SW480 (cell line): ENCODE data around the gene ELK4.

Experiments used
- DNase-seq: peaks from one replicate; pipeline ENCODE4 v3.0.0-alpha.2; 2016; ENCODE audit warnings: low spot score

ELK4 gene

DNA sequence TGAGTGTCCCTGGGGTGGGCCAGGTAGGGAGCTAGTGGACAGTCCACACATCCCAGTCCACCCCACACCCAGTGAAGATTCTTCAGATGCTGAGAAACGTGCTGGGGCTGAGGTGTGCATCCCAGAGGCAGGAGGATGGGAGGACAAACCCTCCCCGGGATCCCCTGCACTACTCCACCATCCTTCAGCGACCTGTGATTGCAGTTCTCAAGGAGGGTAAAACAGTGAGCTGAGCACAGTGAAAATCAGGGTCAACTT, 51.0 kb downstream of the ELK4 start:
- no peak for DNase-seq

DNA sequence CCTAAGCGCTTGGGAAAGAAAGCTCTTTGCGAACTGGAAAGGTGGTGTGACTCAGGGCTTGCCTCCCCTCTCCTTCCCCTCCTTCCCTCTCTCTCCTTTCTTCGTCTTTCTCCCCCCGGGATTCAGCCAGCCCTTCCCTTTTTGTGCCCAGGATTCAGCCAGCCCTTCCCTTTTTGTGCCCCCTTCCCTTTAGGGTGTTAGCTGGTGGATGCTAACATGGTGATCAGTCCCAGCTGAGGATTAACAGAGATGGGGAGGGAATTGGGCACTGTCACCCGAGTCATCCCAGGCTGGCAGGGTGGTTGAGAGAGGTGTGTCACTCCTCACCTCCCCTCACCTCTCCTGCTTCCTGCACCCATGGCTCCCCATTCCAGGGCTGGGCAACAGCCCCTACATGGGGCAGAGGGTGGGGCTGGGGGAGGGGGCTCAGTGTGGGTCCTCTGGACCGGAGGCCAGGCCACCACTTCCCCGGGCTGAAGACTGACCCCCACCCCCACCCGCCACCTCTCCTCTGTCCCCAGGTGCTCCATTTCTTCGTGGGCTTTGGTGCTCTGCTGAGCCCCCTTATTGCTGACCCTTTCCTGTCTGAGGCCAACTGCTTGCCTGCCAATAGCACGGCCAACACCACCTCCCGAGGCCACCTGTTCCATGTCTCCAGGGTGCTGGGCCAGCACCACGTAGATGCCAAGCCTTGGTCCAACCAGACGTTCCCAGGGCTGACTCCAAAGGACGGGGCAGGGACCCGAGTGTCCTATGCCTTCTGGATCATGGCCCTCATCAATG, 51.5 kb downstream of the ELK4 start:
- DNase-seq, result no peak

DNA sequence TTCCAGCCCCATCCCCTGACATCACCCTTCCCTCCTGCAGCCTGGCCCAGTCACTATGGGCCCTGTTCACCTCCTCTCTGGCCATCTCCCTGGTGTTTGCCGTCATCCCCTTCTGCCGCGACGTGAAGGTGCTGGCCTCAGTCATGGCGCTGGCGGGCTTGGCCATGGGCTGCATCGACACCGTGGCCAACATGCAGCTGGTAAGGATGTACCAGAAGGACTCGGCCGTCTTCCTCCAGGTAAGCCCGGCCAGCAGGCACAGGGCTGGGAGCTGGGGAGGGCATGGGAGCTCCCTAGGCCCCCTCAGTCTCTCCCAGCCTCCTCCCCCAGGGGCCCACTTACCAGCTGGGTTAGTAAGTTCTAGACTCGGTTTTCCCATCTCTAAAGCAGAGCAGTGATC, 52.1 kb downstream of the ELK4 start:
- DNase-seq, result no peak

DNA sequence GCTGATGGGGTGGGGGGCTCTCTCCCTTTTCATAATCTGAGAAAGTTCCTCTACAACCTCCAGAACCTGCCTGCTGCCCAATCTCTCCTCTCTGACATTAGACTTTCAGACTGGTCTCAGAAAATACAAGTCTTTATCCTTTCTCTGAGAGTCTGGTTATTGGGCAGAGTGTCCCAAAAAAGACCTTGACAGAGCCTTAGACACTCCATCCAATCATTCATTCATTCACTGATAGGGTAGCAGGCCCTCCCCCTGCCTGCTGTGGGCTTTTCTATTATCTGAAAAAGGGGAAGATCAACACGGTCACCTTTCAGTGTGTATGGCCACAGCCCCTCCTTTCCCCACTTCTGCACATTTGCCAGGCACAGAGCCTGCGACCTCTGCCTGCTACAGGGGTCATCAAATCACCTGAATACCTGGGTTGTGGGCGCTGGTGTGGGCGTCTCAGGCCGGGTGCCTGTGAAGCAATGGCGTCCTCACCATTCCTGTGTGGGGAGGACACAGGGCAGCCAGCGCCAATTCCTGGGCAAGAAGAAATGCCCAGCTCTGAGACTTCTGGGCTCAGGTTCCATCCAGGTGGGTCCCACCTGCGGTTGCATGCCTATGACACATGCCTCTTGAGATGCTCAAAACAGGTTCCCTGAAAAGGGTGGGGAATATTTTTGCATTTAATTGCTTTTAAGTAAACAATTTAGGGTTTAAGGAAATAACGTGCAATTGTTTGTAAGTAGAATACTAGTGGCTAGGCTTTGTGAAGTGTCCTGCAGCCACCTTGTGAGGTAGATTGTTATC, 52.8 kb downstream of the ELK4 start:
- DNase-seq, result no peak

DNA sequence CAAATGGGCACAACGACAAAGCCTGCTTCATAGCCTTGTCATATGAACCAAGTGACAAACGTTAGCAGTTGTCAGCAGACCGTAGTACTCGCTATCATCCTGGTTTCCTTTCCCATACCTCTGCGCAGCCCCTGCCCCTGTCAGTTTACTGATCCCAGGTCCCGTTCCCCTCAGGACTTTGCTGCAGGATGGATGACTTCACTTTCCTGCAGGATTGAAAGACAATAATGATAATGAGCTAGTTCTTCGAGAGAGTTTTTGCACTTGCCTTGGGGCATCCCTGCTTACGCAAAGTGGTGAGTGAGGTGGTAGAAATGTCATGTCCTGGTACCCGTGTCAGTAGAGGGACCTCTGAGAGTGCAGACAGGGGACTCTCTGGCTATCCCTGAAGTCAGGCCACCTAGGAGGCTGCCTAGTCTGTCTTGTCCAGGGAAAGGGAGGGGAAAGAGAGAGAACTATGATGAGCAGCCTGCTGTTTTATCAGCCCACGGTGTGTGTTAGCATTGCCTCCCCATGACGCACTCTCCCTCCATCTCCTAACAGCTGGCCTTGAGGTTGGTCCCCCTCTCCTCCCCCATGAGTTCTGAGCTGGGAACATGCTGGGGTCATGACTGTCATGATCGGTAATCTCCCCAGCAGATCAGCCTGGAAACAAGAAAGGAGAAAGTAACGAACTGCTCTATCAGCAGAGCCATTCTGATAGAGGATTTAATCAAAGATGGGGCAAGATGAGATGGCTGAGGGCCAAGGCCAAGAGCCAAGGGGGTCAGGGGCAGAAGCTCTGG, 53.7 kb downstream of the ELK4 start:
- DNase-seq, result no peak

DNA sequence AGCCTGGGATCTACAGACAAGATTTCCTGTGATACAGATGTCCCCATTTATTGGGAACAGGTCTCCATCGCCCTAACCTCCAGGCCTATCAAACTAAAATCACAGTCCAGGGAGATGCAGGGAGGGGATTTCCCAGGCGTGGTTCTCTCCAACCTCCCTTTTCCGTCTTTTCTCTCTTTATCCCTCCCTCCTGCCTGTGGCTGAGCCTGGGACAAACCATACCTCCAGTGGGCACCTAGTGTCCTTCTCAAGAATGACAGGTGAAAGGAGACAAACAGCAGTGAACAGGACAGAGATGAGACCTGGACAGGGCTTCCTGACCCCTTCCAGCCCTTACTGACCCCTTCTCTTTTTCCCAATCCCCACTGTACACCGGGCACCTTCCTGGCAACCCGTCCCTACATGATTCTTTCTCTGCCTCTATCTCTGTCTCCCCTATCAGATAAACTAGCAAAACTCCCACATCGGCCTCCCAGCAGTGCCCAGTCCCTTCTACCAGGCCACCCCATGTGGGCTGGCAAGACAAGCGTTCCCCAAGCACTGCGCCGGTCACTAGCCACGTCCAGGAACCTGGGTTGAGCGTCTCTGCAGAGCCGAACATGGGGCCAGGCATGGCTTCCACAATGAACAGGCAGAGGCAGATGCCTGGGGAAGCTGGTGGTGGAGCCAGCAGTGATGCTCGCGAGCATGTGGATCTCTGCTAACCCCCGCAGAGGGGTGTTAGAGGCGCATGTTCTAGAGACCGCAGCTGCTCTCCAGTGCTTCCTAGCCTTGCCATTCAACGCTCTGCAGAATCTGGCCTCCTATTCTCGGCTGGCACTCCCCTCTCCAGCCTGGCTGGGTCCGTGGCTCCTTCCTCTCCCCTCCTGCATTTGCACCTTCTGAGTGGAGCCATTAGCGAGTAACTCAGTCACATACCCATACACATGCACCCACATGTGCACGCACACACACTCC, 54.7 kb downstream of the ELK4 start:
- DNase-seq, result no peak

DNA sequence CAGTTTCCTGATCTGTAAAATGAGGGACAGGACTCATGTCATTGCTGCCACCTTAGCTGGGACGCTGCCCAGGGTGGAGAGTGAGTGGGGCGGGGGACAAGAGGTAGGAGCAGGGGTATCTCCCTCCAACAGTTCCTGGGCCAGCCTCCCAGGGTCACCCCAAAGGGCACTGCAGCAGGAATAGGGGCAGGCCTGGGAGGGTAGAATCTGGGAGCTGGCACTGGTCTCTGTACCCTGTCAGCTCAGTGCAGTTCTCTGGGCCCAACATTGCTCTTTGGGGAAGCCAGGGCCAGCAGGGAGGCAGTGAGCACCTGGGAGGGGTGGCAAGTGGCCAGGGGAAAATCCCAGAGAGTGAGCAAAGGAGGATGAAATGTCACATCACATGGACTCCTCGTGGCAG, 55.8 kb downstream of the ELK4 start:
- DNase-seq, result no peak

DNA sequence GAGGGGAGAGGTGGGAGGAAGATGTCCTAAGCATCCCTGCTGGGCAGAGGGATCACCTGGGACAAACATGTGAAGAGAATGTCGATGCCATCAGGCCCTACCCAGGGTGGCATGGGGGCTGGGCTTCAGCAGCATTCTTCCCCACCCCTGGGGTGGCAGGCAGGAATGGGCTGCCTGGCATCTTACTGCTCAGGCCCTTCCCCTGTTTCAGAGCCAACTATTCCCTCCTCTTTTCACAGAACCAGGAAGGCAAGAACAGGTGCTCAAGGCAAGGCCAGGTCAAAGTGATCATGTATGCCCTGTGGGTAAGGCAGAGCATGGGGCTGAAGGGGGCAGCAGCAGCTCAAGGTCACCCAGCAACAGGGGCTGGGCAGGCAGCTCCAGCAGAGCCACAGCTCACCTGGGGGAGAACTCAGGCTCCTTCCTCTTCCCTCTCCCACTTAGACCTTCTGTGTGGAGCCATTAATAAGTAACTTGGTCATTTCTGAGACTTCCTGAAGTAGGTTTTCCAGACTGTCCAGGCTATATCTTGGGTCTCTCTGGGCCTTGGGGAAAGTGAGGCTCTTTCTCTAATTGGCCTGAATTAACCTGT, 56.4 kb downstream of the ELK4 start:
- DNase-seq, result no peak

DNA sequence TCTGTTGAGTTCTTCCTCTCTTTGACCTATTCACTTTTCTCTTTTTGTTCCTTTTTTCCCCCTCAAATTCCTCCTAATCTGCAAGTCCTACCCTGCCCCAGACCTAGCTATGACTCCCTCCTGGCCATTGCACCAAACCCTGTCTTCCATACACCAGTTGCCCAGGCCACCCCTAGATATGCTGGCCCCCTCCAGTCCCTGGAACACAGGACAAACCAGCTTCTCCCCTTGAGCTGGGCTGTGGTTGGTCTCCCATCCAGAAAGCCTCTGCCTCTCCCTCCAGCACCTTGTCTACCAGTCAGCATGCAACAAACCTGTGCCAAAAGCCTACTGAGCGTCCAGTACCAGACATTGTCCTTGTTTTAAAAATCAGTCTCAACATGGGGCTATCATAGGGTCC, 59.4 kb downstream of the ELK4 start:
- DNase-seq, result no peak

DNA sequence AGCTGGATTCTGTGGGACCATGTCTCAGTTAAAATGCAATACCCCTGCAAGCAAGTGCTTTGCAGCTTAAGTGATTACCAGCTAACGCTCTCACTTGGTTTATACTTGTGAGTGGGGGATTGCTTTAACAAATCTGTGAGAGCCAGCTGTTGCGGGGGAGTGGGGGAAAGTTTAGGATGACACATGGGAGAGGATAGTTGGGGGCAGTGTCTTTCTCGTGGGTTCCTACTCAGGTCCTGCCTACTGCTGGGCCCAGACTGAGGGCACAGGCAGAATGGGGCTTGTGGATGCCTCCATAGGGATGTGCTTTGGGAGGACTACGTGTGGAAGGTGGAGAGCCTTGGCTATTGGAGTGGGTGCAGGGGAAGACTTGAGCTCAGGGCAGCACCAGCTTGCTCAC, 60.1 kb downstream of the ELK4 start:
- DNase-seq, result no peak

DNA sequence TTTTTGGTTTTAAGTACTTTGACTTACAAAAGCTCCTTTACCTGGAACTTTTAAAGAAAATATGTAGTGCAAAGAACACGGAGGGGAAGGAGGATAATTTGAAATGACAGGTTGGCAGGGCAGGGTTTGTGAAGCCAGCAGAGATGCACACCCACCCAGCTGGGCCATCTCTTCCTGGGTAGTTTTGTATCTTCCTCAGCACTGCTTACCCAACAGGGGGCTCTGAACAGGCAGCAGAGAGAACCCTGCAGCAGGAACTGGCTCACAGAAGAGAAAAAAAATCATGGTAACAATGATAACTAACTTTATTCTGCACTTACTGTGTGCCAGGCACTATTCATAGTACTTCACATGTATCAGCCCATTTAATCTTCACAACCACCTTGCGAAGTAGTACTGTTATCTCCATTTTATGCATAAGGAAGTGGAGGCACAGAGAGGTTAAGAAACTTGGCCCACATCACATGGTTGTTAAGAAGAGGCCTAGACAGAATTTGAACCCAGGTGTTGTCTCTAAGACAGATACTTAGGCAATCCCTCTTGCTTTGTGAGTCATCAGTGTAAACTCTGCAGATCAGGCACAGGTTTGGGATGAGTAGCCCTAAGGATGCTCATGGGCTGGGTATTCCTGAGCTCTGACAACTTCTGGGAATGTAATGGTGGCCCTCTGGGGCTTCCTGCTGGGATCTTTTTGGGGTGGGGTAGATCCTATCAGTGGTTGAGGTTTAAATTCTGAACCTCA, 60.8 kb downstream of the ELK4 start:
- DNase-seq, result no peak

DNA sequence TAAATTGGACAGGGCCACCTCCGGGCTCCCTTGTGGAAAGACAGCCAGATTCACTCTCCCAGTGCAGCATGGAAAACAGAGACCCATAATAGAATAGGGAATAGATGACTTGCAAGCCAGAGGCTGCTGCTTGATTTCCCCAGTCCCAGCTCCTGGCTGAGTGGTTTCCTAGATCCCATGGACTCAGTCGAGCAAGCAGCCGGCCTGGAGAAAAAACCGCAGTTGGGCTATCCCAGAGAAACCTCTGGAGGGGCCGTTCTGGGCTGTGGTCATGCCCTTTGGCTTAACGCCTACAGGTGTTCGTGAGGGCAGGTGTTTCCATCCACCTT, 61.7 kb downstream of the ELK4 start:
- DNase-seq, result no peak

DNA sequence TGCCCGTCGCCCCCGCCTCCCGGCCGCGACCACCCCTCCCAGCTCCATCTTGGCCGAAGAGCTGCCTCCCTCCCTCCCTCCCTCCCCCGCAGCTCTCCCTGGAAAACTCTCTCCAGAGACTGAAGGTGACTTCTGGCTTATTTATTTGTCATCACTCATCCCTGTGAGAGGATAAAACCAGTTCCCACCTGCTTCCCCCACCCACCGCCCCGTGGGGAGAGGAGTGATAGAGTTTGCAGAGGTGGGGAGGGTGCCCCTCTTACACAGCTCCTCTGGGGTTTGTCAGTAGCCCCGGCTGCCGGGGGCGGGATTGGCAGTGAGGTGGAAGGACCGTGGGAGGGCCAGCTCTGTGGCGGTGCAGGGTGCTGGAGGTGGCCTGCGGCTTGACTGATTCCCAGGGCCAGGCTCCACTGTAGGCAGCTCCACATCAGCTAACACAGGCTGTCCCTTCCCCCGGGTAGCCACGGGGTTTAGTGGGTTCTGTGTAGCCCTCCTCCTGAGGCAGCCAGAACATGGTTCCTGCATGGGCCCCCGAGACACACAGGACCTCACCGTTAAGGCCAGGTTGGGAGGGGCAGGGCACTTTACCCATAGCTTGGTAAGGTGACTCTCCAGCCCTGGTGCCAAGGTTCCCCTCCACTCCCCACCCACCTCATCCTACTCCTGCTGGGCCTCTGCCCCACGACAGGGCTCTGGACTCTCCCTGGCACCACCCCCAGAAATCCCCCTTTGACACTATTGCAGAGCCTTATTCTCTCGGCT, 62.2 kb downstream of the ELK4 start:
- no peak for DNase-seq

DNA sequence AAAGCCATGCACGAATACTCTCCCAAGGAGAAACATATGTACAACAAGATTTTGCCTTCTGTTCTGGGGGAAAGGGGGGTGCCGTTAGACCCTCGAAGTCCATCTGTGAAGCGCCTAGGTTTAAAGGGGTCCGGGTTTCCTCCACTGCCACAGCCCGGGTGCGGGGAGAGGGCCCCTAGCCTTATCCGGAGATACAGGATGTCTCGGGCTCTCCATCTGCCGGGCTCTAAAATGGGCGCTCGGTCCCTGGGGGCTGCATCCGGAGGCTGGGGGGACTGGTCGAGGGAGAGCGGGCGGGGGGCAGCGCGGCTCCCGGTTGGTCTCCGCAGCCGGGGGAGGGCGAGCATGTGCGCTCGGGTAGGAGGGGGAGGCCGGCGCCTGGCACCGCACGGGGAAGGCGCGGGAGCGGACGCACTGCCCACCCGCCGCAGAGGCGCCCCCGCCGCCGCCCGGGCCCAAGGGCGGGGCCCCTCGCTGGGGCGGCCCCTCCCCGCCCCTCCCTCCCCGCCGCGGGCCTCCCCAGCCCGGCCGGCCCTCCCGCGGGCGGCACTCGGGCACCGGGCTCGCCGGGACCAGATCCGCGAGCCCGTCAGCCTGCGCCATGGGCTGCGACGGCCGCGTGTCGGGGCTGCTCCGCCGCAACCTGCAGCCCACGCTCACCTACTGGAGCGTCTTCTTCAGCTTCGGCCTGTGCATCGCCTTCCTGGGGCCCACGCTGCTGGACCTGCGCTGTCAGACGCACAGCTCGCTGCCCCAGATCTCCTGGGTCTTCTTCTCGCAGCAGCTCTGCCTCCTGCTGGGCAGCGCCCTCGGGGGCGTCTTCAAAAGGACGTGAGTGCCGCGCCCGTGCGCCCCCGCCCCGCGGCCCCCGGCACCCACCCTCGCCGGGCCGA, 63.1 kb downstream of the ELK4 start:
- no peak for DNase-seq

DNA sequence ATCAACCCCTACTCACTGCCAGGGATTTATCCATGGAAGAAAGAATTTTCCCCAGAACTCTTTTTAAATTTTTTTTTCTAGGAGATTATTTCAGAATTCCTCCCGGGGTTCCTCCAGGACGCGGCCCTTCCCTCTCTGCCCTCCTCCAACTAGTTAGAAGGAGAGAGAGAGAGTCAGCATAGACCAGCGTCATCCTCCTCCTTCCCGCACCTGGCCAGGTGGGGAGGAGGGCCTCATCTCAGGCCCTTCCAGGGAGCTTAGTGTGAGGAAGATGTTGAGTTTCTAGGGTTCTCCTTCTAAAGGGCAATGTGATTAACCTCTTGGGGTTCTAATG, 63.7 kb downstream of the ELK4 start:
- no peak for DNase-seq

DNA sequence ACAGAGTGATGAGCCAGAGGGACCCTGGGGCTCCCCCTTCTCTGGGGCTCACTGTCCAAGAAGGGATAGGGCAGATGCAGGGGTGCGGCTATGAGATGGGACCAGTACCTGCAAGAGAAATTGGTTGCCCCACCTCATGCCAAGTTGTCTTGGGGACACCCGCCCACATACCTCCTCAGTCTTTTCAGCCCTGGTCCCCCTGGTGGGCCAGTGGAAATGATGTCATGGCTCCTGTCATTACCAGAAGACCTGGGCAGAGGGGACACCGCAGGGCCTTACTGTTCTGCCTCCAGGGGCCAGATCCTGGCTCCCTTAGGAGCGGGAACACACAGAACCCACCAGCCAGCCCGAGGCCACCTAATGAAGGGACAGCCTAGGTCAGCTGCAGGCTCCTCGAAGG, 64.1 kb downstream of the ELK4 start:
- DNase-seq, result no peak

DNA sequence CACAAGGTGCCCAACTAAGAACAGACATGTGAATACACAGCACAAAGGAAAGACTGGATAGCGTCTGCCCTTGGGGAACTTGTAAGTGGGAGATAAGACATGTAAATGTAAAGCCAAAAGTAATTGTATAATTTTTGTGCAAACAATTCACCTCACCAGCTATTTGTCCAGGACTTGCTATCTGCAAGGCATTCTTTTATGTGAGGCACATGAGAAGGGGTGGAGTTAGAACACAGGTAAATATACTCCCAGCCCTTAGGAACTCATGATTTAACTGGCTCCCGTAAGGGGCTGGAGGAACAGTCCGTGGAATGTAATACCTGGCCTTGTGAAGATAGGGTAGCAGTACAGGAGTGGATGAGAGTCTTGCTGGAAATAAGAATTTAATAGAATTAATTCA, 66.0 kb downstream of the ELK4 start:
- DNase-seq, result no peak

DNA sequence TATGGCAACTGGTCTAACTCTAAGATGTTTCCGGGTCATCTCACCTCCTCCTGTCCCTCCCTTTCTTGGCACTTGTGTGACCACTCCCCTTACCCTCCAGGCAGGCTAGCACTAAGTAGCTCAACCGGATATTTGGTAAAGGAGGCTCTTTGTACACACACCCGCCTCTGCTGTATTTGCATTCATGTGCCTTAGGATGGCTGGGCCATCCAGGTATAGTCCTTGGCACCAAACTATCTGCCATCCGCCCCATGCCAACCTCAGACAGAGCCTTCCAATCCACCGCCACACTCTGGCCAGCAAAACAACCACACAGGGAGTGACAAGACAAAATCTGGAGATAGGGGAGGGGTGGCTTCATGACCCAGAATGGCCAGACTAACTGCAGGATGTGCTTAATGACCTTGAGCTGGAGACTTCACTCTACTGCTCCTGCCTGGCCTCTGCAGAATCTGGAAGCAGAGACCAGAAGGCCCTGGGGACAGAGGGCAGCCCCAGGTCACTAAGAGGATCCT, 67.8 kb downstream of the ELK4 start:
- DNase-seq, result no peak
